Astrocyte (in vitro differentiated cells and primary cell): ENCODE data around the gene PTPRN2.

ENCODE experiments used
- CTCF ChIP-seq: IDR thresholded peaks from 2 replicates; pipeline ENCODE4 v1.5.1; 2011; ENCODE audit warnings: low read depth, mild to moderate bottlenecking, inconsistent platforms, low read length, moderate library complexity; ENCODE audit not compliant: insufficient read depth
- EZH2 ChIP-seq: IDR thresholded peaks from 2 replicates; pipeline ENCODE4 v1.6.1; 2012; ENCODE audit warnings: mild to moderate bottlenecking, low read length, inconsistent platforms; ENCODE audit not compliant: insufficient read depth

GRCh38 chr7:157560258-157560654, 1027.4 kb downstream of the PTPRN2 start:
- no peak for TF ChIP-seq CTCF
- no peak for TF ChIP-seq EZH2
